Small intestine (tissue), 7 donors: ENCODE results near the gene GPA33. TPM values are rescaled to one million over a fixed set of nuclear protein-coding genes. Genes with fewer than 3 reads are reported as not detected.

ENCODE experiments used
- DNase-seq, 2 donors: peaks; one replicate each; pipeline versions ENCODE4 v3.0.0 to v3.0.0-alpha.2; 2013
- FAIRE-seq: peaks from 2 replicates; lab custom pipeline; 2012; peaks lifted over from hg19 to GRCh38; lab: Jason Lieb, UNC
- H3K27ac ChIP-seq, 3 donors: one replicate each; pipeline ENCODE4 v1.5.1; 2013; ENCODE audit warnings: low read length in 2 of 3, mild to moderate bottlenecking in 2 of 3, control low read depth in 1 of 3, inconsistent platforms in 1 of 3, low read depth in 1 of 3, moderate library complexity in 1 of 3
- H3K27me3 ChIP-seq, 3 donors: one replicate each; pipeline ENCODE4 v1.6.1; 2013; ENCODE audit warnings: low read length in 3 of 3, inconsistent platforms in 1 of 3; ENCODE audit not compliant: control insufficient read depth in 3 of 3, insufficient read depth in 3 of 3
- H3K36me3 ChIP-seq, 3 donors: one replicate each; pipeline ENCODE4 v1.6.1; 2013; ENCODE audit warnings: low read length in 3 of 3, inconsistent platforms in 1 of 3, low read depth in 1 of 3, mild to moderate bottlenecking in 1 of 3, moderate library complexity in 1 of 3; ENCODE audit not compliant: control insufficient read depth in 3 of 3, insufficient read depth in 2 of 3
- H3K4me1 ChIP-seq, 3 donors: one replicate each; pipeline ENCODE4 v1.6.1; 2013; ENCODE audit warnings: low read length in 2 of 3, inconsistent platforms in 1 of 3, low read depth in 1 of 3, mild to moderate bottlenecking in 1 of 3, moderate library complexity in 1 of 3; ENCODE audit not compliant: control insufficient read depth in 3 of 3, insufficient read depth in 2 of 3
- H3K4me3 ChIP-seq, 3 donors: one replicate each; pipeline ENCODE4 v1.5.1; 2013; ENCODE audit warnings: low read length in 3 of 3, control low read depth in 1 of 3, inconsistent platforms in 1 of 3, low read depth in 1 of 3, mild to moderate bottlenecking in 1 of 3, moderate library complexity in 1 of 3
- H3K9me3 ChIP-seq, 2 donors: one replicate each; pipeline ENCODE4 v1.6.1; 2013; ENCODE audit warnings: low read depth in 1 of 2, low read length in 1 of 2; ENCODE audit not compliant: control insufficient read depth in 2 of 2, insufficient read depth in 1 of 2
- WGBS, 3 donors: extraction: QIAGEN DNeasy Blood & Tissue Kit; methylation state at CpG; one replicate each; pipeline ENCODE4 v1.1.7; 2013; 5-methylcytosine and 5-hydroxymethylcytosine counted together
- polyA plus RNA-seq, 4 donors: library from polyadenylated mRNA; stranded (reverse) in 3 of 4; unstranded in 1 of 4; fragments of 200-250 nt in 3 of 4; fragments of 120-200 nt in 1 of 4; gene quantifications; one replicate each; pipeline versions ENCODE4 v1.2.1 to v1.2.3, GENCODE V29; 2013
- donor health status: healthy with polysubstance abuse.
- donor health status: control.
- donor health status: control.
- donor health status: Bipolar disorder and iron deficiency.
- donor health status: healthy.

Gene GPA33
- polyA plus RNA-seq, 4 donors, result 30.9 to 114 (median 92.9) TPM

GRCh38 chr1:167132301-167133010 is 42.3 kb upstream of the GPA33 start:
- no peak for FAIRE-seq

DNA sequence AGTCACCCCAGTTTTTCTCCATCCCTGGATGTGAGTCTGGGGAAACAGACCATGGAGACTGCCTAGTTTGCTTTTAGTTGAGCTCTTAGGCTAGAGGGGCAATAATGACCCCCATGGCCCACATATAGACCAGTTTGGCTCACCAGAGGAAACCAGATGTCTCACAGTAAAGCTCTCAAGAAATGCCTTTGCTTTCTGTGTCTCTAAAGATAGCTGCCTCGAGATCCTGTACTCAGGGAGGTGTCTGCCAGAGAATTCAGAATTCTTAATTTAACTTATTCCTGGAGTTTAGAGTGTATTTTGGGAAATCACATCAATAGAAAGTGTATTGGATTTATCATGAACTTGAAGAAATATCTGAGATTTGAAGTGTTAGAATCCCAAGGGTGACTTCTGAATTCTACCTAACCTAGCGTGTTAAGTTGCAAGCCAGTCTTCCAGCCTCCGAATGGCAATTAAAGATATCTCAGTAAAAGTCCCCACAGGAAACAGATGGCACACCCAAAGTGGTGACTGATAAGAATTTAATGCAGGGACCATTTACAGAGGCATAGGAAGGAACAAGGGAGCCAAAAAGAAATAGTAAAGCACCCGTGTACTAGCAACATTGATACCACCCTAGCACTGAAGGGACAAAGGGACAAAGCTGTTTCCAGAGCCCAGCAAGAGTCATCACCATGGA is 40.8 kb upstream of the GPA33 start:
- Histone ChIP-seq H3K36me3 (no peaks in the 10 kb centered on the region), H3K9me3 (no peaks in the 10 kb centered on the region), H3K27ac (no peak overlapping the region), H3K4me3 (no peak overlapping the region), H3K4me1 (no peaks in the 10 kb centered on the region), H3K27me3 (peaks cover 0 to 3% (median 0%) of the 10 kb centered on the region in 3 donors)
- DNase-seq, result no peak
- 40 to 49% (median 40%) methylated on average over 4 of the region's 4 CpGs for WGBS, 3 donors
- FAIRE-seq, result no peak

More at GRCh38 chr1:167132301-167133010, 42.3 kb upstream of the GPA33 start:
- Histone ChIP-seq H3K4me3 (no peak overlapping the region), H3K27ac (no peak overlapping the region), H3K27me3 (peaks cover 0 to 3% (median 0%) of the 10 kb centered on the region in 3 donors), H3K36me3 (no peaks in the 10 kb centered on the region), H3K9me3 (no peaks in the 10 kb centered on the region), H3K4me1 (no peaks in the 10 kb centered on the region)
- no peak for DNase-seq
- 71 to 75% (median 73%) methylated on average over 8 of the region's 8 CpGs for WGBS, 3 donors

DNA sequence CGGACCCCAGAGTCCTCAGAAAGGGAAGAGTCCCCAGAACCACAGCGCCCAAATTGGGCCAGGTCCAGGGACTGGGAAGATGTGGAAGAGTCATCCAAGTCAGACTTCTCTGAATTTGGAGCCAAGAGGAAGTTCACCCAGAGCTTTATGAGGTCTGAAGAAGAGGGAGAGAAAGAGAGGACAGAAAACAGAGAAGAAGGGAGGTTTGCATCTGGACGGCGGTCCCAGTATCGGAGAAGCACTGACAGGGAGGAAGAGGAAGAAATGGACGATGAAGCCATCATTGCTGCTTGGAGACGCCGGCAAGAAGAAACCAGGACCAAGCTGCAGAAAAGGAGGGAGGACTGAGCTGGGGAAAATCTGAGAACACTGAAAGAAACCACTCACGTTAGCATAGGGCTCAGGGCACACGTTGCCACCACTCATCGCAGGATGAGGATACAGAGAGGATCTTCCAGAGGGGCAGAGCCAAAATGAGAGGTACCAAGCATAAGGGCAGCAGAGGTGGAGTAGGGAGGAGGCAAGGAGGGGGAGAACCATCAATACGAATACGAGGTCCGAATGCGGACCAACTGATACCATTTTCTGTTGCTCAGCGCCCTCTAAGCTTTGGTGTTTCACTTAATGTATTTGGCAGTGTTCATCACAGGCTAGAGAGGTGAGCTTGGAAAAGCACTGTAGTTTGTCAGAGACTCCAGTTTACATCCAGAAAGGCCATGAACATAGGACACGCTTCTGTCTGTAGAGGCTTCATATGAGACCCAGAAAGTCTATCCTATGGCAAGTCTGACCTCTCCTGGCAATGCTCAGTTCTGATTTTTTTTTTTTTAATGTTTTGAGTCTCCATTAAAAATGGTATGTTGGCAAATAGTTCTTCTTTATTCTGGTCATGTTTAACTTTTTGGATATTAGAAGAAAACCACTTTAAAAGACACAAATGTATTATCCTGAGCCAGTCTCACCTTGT is 38.4 kb upstream of the GPA33 start:
- H3K27me3 ChIP-seq, result peaks cover 0 to 3% (median 0%) of the 10 kb centered on the region in 3 donors
- FAIRE-seq (no peak), DNase-seq (no peak)
- H3K27ac ChIP-seq, result no peak overlapping the region
- no peaks in the 10 kb centered on the region for H3K36me3 ChIP-seq
- no peaks in the 10 kb centered on the region for H3K9me3 ChIP-seq
- 81 to 86% (median 82%) methylated on average over 17 of the region's 17 CpGs for WGBS, 3 donors
- no peaks in the 10 kb centered on the region for H3K4me1 ChIP-seq
- no peak overlapping the region for H3K4me3 ChIP-seq

- no peaks in the 10 kb centered on the region for H3K9me3 ChIP-seq
- WGBS, 3 donors, result 77 to 84% (median 83%) methylated on average over 5 of the region's 5 CpGs
- H3K27ac ChIP-seq, result no peak overlapping the region
- H3K4me1 ChIP-seq, result no peaks in the 10 kb centered on the region
- FAIRE-seq, result no peak
- H3K4me3 ChIP-seq, result no peak overlapping the region
- no peak for DNase-seq
- H3K36me3 ChIP-seq, result no peaks in the 10 kb centered on the region
- H3K27me3 ChIP-seq, result peaks cover 0 to 3% (median 0%) of the 10 kb centered on the region in 3 donors
Measured at GRCh38 chr1:167127661-167128060, 37.5 kb upstream of the GPA33 start.

GRCh38 chr1:167127236-167127635 is 37.1 kb upstream of the GPA33 start:
- Histone ChIP-seq H3K27me3 (peaks cover 0 to 3% (median 0%) of the 10 kb centered on the region in 3 donors), H3K9me3 (no peaks in the 10 kb centered on the region), H3K4me1 (no peaks in the 10 kb centered on the region), H3K36me3 (no peaks in the 10 kb centered on the region), H3K4me3 (no peak overlapping the region), H3K27ac (no peak overlapping the region)
- FAIRE-seq (no peak), DNase-seq (no peak)
- 94 to 97% (median 94%) methylated on average over 5 of the region's 5 CpGs for WGBS, 3 donors

GRCh38 chr1:167126811-167127210 is 36.6 kb upstream of the GPA33 start:
- 88 to 97% (median 90%) methylated on average over 14 to 17 of the region's 17 CpGs for WGBS, 3 donors
- FAIRE-seq (no peak), DNase-seq (no peak)
- Histone ChIP-seq H3K27ac (no peak overlapping the region), H3K27me3 (peaks cover 0 to 3% (median 0%) of the 10 kb centered on the region in 3 donors), H3K36me3 (no peaks in the 10 kb centered on the region), H3K9me3 (no peaks in the 10 kb centered on the region), H3K4me3 (no peak overlapping the region), H3K4me1 (peaks cover 0 to 2% (median 0%) of the 10 kb centered on the region in 3 donors)

DNA sequence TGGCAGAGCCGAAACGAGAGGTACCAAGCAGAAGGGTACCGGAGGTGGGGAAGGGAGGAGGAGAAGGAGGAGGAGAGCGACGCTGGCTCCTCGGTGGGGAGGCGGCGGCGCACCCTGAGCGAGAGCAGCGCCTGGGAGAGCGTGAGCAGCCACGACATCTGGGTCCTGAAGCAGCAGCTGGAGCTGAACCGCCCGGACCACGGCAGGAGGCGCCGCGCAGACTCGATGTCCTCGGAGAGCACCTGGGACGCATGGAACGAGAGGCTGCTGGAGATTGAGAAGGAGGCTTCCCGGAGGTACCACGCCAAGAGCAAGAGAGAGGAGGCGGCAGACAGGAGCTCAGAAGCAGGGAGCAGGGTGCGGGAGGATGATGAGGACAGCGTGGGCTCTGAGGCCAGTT is 36.1 kb upstream of the GPA33 start:
- DNase-seq, result no peak
- Histone ChIP-seq H3K4me3 (no peak overlapping the region), H3K36me3 (no peaks in the 10 kb centered on the region), H3K27ac (no peak overlapping the region), H3K27me3 (peaks cover 0 to 3% (median 0%) of the 10 kb centered on the region in 3 donors), H3K9me3 (no peaks in the 10 kb centered on the region), H3K4me1 (peaks cover 0 to 6% (median 0%) of the 10 kb centered on the region in 3 donors)
- 89 to 92% (median 91%) methylated on average over 22 to 28 of the region's 28 CpGs for WGBS, 3 donors
- FAIRE-seq, result no peak

DNA sequence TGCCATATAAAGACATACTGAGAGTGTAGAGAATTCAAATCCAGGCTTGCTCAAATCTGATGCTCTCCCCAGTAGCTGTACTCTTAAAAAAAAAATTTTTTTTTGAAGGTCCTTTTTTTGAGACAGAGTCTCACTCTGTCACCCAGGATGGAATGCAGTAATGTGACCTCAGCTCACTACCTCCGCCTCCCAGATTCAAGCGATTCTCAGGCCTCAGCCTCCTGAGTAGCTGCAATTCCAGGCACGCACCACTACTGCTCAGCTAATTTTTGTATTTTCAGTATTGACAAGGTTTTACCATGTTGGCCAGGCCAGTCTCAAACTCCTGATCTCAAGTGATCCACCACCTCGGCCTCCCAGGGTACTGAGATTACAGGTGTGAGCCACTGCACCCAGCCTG is 32.4 kb upstream of the GPA33 start:
- no peak for FAIRE-seq
- Histone ChIP-seq H3K27me3 (peaks cover 0 to 3% (median 0%) of the 10 kb centered on the region in 3 donors), H3K27ac (no peak overlapping the region), H3K4me1 (peaks cover 0 to 6% (median 4%) of the 10 kb centered on the region in 3 donors), H3K9me3 (no peaks in the 10 kb centered on the region), H3K36me3 (no peaks in the 10 kb centered on the region), H3K4me3 (no peak overlapping the region)
- no peak for DNase-seq
- WGBS, 3 donors, result 90 to 95% (median 95%) methylated on average over 4 of the region's 4 CpGs
